Breast epithelium (tissue), 4 donors: Measurements from ENCODE around the gene HMGCL. TPM values are rescaled to one million over a fixed set of nuclear protein-coding genes. Genes with fewer than 3 reads are reported as not detected.

Experiments used
- DNase-seq, 2 donors: peaks; one replicate each; pipeline ENCODE4 v3.0.0-alpha.2; 2019; ENCODE audit warnings: low spot score in 2 of 2
- H3K27ac ChIP-seq, 2 donors: fragments of 200-600 bp; sonication (generic) in 1 of 2; one replicate each; pipeline ENCODE4 v1.5.1; 2016 to 2019; ENCODE audit warnings: mild to moderate bottlenecking in 1 of 2
- H3K27me3 ChIP-seq, 2 donors: fragments of 200-600 bp; sonication (generic) in 1 of 2; one replicate each; pipeline versions ENCODE4 v1.5.1 to v1.6.0; 2017 to 2019; ENCODE audit warnings: control low read depth in 1 of 2, mild to moderate bottlenecking in 1 of 2
- H3K36me3 ChIP-seq: fragments of 200-600 bp; one replicate; pipeline ENCODE4 v1.5.1; 2019
- H3K4me1 ChIP-seq, 2 donors: fragments of 200-600 bp; sonication (generic); one replicate each; pipeline ENCODE4 v1.5.1; 2016 to 2019; ENCODE audit warnings: control low read depth in 1 of 2
- H3K4me3 ChIP-seq, 3 donors: fragments of 200-600 bp; sonication (generic); 1 replicate in 2 of 3; 2 replicates in 1 of 3; pipeline ENCODE4 v1.5.1; 2016 to 2019; ENCODE audit warnings: mild to moderate bottlenecking in 3 of 3, moderate library complexity in 2 of 3
- H3K9me3 ChIP-seq, 2 donors: fragments of 200-600 bp; sonication (generic) in 1 of 2; one replicate each; pipeline ENCODE4 v1.5.1; 2016 to 2019; ENCODE audit warnings: control low read depth in 1 of 2
- POLR2A ChIP-seq: fragments of 450-650 bp; IDR thresholded peaks from one replicate; pipeline ENCODE4 v1.6.1; 2016; ENCODE audit warnings: antibody characterized with exemption, mild to moderate bottlenecking, moderate library complexity
- POLR2AphosphoS5 ChIP-seq, 3 donors: sonication (generic); formaldehyde crosslinking; IDR thresholded peaks; one replicate each; pipeline ENCODE4 v1.6.1; 2017; ENCODE audit warnings: antibody characterized with exemption in 3 of 3
- intact Hi-C: fragments of 100-400 bp; cut with DNase I; formaldehyde crosslinking; loops from one replicate; pipeline ENCODE4 v1.15.1; 2023; ENCODE audit warnings: low total_unique reads
- total RNA-seq, 3 donors: library from RNA; depleted of rRNA; stranded (reverse); fragments of >200 nt; gene quantifications; one replicate each; pipeline ENCODE4 v1.1.0, GENCODE V29; 2016
- TF ChIP-seq, protein P1 (sequence below), 3 donors: fragments of 450-650 bp; IDR thresholded peaks; one replicate each; pipeline ENCODE4 v1.5.1; 2016 to 2017; ENCODE audit warnings: antibody characterized with exemption in 3 of 3, mild to moderate bottlenecking in 3 of 3, moderate library complexity in 3 of 3

Gene HMGCL
- total RNA-seq, 3 donors from 2014 or later = 31.7 to 42.4 (median 39.0) TPM

DNA sequence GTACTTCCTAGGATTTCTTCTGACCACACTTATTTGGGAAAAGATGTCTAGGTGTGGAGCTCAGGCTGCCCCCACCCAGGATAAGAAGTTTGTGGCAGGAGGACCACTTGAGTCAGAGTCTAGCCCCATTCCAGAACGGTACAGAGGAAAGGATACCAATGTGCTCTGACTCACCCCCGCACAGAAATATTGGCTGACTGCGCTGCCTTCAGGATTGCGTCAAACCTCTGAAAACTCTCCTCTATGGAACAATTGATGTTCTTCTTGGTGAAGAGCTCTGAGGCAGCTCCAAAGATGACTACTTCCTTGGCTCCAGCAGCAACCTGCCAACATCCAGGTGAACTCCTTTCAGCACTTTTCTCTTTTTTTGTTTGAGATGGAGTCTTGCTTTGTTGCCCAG lies 11.2 kb downstream of the HMGCL start:
- no peak for DNase-seq
- TF ChIP-seq, protein P1, sequence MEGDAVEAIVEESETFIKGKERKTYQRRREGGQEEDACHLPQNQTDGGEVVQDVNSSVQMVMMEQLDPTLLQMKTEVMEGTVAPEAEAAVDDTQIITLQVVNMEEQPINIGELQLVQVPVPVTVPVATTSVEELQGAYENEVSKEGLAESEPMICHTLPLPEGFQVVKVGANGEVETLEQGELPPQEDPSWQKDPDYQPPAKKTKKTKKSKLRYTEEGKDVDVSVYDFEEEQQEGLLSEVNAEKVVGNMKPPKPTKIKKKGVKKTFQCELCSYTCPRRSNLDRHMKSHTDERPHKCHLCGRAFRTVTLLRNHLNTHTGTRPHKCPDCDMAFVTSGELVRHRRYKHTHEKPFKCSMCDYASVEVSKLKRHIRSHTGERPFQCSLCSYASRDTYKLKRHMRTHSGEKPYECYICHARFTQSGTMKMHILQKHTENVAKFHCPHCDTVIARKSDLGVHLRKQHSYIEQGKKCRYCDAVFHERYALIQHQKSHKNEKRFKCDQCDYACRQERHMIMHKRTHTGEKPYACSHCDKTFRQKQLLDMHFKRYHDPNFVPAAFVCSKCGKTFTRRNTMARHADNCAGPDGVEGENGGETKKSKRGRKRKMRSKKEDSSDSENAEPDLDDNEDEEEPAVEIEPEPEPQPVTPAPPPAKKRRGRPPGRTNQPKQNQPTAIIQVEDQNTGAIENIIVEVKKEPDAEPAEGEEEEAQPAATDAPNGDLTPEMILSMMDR (IDR thresholded peaks at IDR 0.05) = no peak
- TF ChIP-seq POLR2AphosphoS5 (IDR thresholded peaks at IDR 0.05) (no peak), POLR2A (no peak)
- H3K36me3 ChIP-seq = no peaks in the 10 kb centered on the region
- intact Hi-C loops = no loop called here
- no peaks in the 10 kb centered on the region for H3K4me1 ChIP-seq
- no peak overlapping the region for H3K27ac ChIP-seq
- no peaks in the 10 kb centered on the region for H3K27me3 ChIP-seq
- no peaks in the 10 kb centered on the region for H3K9me3 ChIP-seq
- no peak overlapping the region for H3K4me3 ChIP-seq

- TF ChIP-seq, protein P1 (IDR thresholded peaks at IDR 0.05) = peak in 2 of 3 donors; percentile 41 to 50
- TF ChIP-seq POLR2A = no peak
- no peaks in the 10 kb centered on the region for H3K4me1 ChIP-seq
- no peak for DNase-seq
- no peak overlapping the region for H3K27ac ChIP-seq
- H3K4me3 ChIP-seq = no peak overlapping the region
- H3K36me3 ChIP-seq = no peaks in the 10 kb centered on the region
- H3K9me3 ChIP-seq = no peaks in the 10 kb centered on the region
- H3K27me3 ChIP-seq = no peaks in the 10 kb centered on the region
- intact Hi-C loops = no loop called here
Measured at GRCh38 chr1:23810818-23811540, 14.2 kb downstream of the HMGCL start.

GRCh38 chr1:23809751-23810171 lies 15.5 kb downstream of the HMGCL start:
- Histone ChIP-seq H3K4me1 (no peaks in the 10 kb centered on the region), H3K36me3 (no peaks in the 10 kb centered on the region), H3K4me3 (no peak overlapping the region), H3K27ac (no peak overlapping the region), H3K9me3 (no peaks in the 10 kb centered on the region), H3K27me3 (no peaks in the 10 kb centered on the region)
- DNase-seq = peak; percentile 60 to 70
- TF ChIP-seq, protein P1 (IDR thresholded peaks at IDR 0.05) = peak in 2 of 3 donors; percentile 44 to 66
- TF ChIP-seq POLR2A (no peak), POLR2AphosphoS5 (IDR thresholded peaks at IDR 0.05) (no peak)
- intact Hi-C loops = no loop called here

- no peak for DNase-seq
- TF ChIP-seq, protein P1 (IDR thresholded peaks at IDR 0.05) = no peak
- TF ChIP-seq POLR2A (no peak), POLR2AphosphoS5 (IDR thresholded peaks at IDR 0.05) (no peak)
- H3K36me3 ChIP-seq = no peaks in the 10 kb centered on the region
- no peaks in the 10 kb centered on the region for H3K4me1 ChIP-seq
- no peaks in the 10 kb centered on the region for H3K9me3 ChIP-seq
- intact Hi-C loops = no loop called here
- H3K4me3 ChIP-seq = no peak overlapping the region
- H3K27me3 ChIP-seq = no peaks in the 10 kb centered on the region
- H3K27ac ChIP-seq = no peak overlapping the region
Measured at GRCh38 chr1:23807453-23807852, 17.8 kb downstream of the HMGCL start.

GRCh38 chr1:23806280-23806679 lies 18.9 kb downstream of the HMGCL start:
- Histone ChIP-seq H3K36me3 (no peaks in the 10 kb centered on the region), H3K27me3 (no peaks in the 10 kb centered on the region), H3K4me1 (no peaks in the 10 kb centered on the region), H3K9me3 (no peaks in the 10 kb centered on the region), H3K4me3 (no peak overlapping the region), H3K27ac (no peak overlapping the region)
- no peak for DNase-seq
- intact Hi-C loops = no loop called here
- no peak for TF ChIP-seq POLR2AphosphoS5 (IDR thresholded peaks at IDR 0.05)
- no peak for TF ChIP-seq POLR2A
- TF ChIP-seq, protein P1 (IDR thresholded peaks at IDR 0.05) = no peak
